ENCODE results near the gene ZNF691.

The ZNF691 gene, protein sequence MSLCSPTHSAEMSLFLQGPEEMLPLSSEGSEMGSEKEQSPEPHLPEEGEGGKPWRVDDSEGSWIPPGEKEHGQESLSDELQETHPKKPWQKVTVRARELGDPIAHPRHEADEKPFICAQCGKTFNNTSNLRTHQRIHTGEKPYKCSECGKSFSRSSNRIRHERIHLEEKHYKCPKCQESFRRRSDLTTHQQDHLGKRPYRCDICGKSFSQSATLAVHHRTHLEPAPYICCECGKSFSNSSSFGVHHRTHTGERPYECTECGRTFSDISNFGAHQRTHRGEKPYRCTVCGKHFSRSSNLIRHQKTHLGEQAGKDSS

DNA sequence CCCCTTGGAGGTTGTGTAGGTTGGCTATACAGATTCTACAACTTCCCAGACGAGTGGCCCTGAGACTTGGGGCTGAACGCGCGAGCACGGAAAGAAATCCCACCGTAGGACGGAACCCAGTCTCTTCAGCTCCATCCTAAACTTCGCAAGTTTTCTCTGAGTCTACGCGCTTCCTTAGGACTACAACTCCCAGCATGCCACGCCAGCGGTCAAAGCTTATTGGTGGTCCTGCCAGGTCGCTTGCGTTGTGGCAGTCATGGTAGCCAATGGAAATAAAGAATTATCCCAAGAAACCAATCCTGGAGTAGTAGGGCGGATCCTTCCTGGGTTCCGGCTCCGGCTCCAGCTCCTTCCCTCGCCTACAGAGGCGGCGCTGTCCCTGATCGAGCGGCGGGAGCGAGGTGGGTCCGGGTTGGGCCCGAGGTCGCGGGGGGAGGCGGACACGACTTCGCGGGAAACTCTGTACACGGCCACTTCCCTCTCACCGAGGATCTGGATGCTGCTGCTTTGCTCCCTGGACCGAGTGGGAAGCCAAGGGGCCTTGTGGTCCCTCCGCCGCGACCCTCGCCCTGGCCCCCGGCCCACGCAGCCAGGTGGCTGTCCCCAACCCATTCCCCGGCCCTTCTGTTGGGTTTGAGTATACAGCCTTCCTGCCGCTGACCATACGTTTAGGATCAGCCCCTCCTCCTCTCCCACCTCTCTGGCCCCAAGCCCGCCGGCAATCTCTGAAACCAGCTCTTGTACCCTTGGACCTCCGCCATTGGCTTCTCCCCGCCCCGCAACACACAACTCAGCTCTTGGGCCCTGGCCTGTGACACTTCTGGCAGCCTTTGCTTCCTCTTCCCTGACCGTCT, at the start of gene ZNF691:
TSS of gene ZNF691 (plus strand) at position 357 of the 854 bp plus-strand sequence. CDS start 3,046 bp downstream, outside the sequence.
- TF ChIP-seq, protein P1, sequence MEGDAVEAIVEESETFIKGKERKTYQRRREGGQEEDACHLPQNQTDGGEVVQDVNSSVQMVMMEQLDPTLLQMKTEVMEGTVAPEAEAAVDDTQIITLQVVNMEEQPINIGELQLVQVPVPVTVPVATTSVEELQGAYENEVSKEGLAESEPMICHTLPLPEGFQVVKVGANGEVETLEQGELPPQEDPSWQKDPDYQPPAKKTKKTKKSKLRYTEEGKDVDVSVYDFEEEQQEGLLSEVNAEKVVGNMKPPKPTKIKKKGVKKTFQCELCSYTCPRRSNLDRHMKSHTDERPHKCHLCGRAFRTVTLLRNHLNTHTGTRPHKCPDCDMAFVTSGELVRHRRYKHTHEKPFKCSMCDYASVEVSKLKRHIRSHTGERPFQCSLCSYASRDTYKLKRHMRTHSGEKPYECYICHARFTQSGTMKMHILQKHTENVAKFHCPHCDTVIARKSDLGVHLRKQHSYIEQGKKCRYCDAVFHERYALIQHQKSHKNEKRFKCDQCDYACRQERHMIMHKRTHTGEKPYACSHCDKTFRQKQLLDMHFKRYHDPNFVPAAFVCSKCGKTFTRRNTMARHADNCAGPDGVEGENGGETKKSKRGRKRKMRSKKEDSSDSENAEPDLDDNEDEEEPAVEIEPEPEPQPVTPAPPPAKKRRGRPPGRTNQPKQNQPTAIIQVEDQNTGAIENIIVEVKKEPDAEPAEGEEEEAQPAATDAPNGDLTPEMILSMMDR (IDR thresholded peaks at IDR 0.05) = peak; percentile 47

DNA sequence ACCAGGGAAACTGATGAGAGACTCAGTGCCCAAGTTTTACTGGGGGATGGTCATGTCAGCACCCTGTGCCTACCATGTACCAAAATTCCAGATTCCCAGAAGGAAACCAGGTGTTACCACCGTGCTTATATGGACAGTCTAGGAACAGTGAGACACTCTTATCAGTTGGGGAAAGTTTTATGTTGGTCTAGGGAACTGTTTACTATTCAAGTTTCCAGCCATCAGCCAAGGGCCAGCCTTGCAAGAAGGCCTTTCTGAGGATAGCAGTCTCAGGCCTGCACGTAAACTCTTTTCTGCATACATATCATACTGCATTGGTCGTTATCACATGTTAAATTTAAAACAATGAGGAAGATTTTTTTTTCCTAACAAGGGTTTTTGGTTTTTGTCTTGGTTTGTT, 49.0 kb upstream of the ZNF691 start:
- TF ChIP-seq, protein P1 (IDR thresholded peaks at IDR 0.05) = no peak

DNA sequence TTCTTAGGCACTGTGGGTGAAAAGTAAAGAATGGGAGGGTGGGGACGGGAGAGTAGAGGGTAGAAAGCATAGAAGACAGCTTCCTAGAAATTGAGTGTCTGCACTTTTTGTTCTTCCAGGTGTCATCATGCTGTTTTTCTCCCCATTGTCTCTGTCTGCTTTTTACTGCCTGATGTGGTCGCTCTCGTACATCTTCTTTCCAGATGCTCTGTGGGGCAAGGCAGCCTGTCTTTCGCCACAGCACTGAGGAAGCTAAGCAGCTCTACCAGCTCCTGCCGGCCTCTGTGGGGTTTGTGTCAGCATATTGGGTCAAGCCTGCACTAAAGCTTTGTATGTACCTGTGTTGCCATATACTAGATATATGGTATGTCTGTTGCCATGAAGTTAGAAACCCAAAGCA, 48.4 kb upstream of the ZNF691 start:
- TF ChIP-seq, protein P1 (IDR thresholded peaks at IDR 0.05) = no peak

DNA sequence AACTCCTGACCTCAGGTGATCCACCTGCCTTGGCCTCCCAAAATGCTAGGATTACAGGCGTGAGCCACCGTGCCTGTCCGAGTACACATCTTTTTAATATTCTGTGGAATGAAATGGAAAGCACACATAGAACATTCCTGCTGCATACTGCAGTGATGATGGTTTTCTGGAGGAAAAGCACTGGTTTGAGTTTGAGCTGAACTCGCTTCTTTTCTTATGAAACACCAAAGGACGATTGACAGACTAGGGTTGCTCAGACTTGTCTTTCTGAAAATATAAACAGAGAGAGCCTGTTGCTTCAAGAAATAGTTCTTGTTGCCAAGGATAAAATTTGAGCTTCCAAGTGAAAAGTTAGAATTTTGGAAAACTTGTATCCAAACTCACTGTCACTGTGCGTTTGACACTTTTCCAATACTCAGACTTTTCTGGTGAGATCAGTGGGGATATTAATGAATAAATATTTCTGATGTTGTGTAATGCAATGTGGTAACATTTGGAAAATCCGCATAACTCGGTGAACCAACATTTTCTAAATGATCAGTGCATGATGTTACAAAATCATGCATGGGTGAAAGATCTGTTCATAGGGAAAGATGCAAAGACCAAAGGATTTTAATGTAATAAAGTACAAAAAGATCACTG, 44.5 kb upstream of the ZNF691 start:
- TF ChIP-seq, protein P1 (IDR thresholded peaks at IDR 0.05) = no peak

DNA sequence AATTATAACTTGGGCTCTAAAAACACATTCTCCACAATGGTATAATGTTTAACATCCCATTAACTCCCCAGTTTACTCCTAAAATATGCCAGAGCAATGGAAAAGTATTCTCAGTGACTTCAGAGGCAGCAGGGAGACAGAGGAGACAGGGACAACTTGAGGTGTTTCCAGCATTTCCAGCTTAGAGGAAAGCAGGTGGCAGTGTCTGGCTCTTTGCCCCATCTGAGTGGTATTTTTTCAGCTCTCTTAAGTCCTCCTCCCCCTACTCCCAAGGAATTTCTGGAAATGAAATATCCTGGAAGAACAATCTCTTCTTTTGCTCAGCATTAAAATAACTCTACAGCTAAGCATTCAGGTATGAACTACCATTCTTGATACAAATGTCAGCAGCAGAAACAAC, 40.2 kb upstream of the ZNF691 start:
- TF ChIP-seq, protein P1 (IDR thresholded peaks at IDR 0.05) = no peak

DNA sequence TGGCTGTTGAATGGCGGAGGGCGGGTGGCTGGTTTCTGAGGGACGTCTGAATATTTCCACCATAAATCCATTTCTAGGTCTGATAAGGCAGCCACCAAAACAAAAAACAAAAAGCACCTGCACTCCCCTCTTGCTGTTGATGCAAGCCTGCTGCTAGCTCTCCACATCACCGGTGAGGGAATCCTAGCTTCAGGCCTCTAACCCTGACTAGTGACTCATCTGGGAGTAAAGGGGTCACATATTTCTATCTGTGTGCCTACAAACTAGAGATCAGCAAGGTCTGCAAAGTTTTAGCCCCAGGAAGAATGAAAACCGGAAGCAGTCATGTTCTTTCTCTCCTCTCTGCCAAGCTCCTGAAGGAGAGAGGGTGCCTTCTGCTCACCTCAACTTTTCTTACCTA, 39.8 kb upstream of the ZNF691 start:
- TF ChIP-seq, protein P1 (IDR thresholded peaks at IDR 0.05) = no peak

DNA sequence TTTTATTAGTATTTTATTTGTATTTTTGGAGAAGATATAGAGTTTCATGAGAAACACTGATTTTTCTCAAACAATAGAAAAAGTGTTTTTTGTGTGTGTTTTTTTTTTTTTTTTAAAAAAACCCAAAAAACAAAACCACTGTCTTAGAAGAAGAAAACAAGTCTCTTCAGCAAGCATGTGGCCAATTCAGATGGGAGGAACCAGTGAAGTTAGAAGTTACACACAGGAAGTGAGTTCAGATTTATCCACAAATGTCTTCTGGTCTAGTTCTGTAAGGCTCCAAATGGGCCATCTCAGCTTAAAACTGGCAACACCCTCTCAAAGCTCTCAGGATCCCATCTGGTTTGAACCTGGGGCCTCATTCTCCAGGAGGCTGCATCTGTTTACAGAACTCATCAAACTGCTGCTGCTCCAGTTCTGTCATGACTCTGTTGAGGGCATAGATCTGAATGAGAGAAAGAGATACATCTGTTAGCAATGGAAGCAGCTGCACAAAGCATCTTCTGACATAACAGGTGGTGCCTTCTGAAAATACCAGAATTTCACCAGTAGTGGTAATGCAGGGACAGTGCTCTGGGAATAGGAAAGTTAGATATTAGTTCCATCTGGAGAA, 39.3 kb upstream of the ZNF691 start:
- TF ChIP-seq, protein P1 (IDR thresholded peaks at IDR 0.05) = no peak
